IMR-90 (cell line): Measurements from ENCODE around the gene SYNPR. TPM values are rescaled to one million over a fixed set of nuclear protein-coding genes. Genes with fewer than 3 reads are reported as not detected.

ENCODE experiments used
- ATAC-seq: fragments of 200-7000 bp; cut with Tn5 transposase; 2 replicates; pipeline ENCODE4 v1.9.1; 2020; ENCODE audit warnings: low read depth, mild to moderate bottlenecking, moderate library complexity
- BruUV-seq: library from RNA; stranded (reverse); fragments of 400-500 nt; replicated peaks from 2 replicates; lab custom pipeline; 2021; lab: Mats Ljungman, UMichigan
- CTCF ChIA-PET: fragments of 300-600 bp; formaldehyde crosslinking; extraction: SDS; loops from one replicate; lab custom pipeline; 2021; ENCODE audit warnings: antibody characterized with exemption; lab: Yijun Ruan, JAX
- POLR2A ChIA-PET: fragments of 300-600 bp; sonication (Branson Sonifier 250); formaldehyde crosslinking; loops from one replicate; lab custom pipeline; 2022; ENCODE audit warnings: antibody characterized with exemption; ENCODE audit not compliant: unreplicated experiment; lab: Charles Lee
- DNase-seq: peaks from one replicate; pipeline ENCODE4 v3.0.0; 2013
- H2AFZ ChIP-seq: replicated peaks from 2 replicates; pipeline ENCODE3; 2013; ENCODE audit warnings: low read length, mild to moderate bottlenecking; ENCODE audit not compliant: poor library complexity
- H2AK5ac ChIP-seq: 2 replicates; pipeline ENCODE4 v1.6.1; 2013; ENCODE audit warnings: low read depth, low read length, inconsistent platforms
- H2AK9ac ChIP-seq: replicated peaks from 2 replicates; pipeline ENCODE3; 2013; ENCODE audit warnings: mild to moderate bottlenecking, low read depth, low read length, moderate library complexity; ENCODE audit not compliant: poor library complexity
- H2BK120ac ChIP-seq: 2 replicates; pipeline ENCODE4 v1.6.1; 2013; ENCODE audit warnings: low read depth, low read length, inconsistent platforms
- H2BK15ac ChIP-seq: 3 replicates; pipeline ENCODE4 v1.6.1; 2013; ENCODE audit warnings: low read depth, low read length, inconsistent platforms
- H2BK20ac ChIP-seq: 2 replicates; pipeline ENCODE4 v1.6.1; 2013; ENCODE audit warnings: low read depth, mild to moderate bottlenecking, inconsistent platforms, low read length, moderate library complexity
- H2BK5ac ChIP-seq: 2 replicates; pipeline ENCODE4 v1.6.1; 2013; ENCODE audit warnings: mild to moderate bottlenecking, low read depth, low read length, inconsistent platforms; ENCODE audit not compliant: poor library complexity, severe bottlenecking
- H3K14ac ChIP-seq: replicated peaks from 2 replicates; pipeline ENCODE4 v1.6.1; 2013; ENCODE audit warnings: low read depth, low read length, inconsistent platforms
- H3K18ac ChIP-seq: 2 replicates; pipeline ENCODE4 v1.6.1; 2013; ENCODE audit warnings: low read depth, low read length, control low read depth
- H3K23ac ChIP-seq: 2 replicates; pipeline ENCODE4 v1.6.1; 2013; ENCODE audit warnings: low read depth, low read length, inconsistent platforms
- H3K27ac ChIP-seq: 2 replicates; pipeline ENCODE4 v1.5.1; 2013; ENCODE audit warnings: mild to moderate bottlenecking, control low read depth, low read length; ENCODE audit not compliant: insufficient read depth
- H3K27me3 ChIP-seq: 2 replicates; pipeline ENCODE4 v1.6.1; 2013; ENCODE audit warnings: low read length; ENCODE audit not compliant: control insufficient read depth, insufficient read depth
- H3K36me3 ChIP-seq: 2 replicates; pipeline ENCODE4 v1.6.1; 2013; ENCODE audit warnings: low read length, mixed read lengths; ENCODE audit not compliant: control insufficient read depth, insufficient read depth
- H3K4ac ChIP-seq: 2 replicates; pipeline ENCODE4 v1.6.1; 2013; ENCODE audit warnings: low read depth, low read length, inconsistent platforms
- H3K4me1 ChIP-seq: 2 replicates; pipeline ENCODE4 v1.6.1; 2013; ENCODE audit warnings: low read length, mixed read lengths; ENCODE audit not compliant: control insufficient read depth, insufficient read depth
- H3K4me2 ChIP-seq: 2 replicates; pipeline ENCODE4 v1.6.1; 2013; ENCODE audit warnings: low read depth, mild to moderate bottlenecking, control low read depth, low read length, moderate library complexity
- H3K4me3 ChIP-seq: 2 replicates; pipeline ENCODE4 v1.5.1; 2013; ENCODE audit warnings: low read depth, mild to moderate bottlenecking, control low read depth, low read length, moderate library complexity; ENCODE audit not compliant: insufficient read depth
- H3K56ac ChIP-seq: 2 replicates; pipeline ENCODE4 v1.6.1; 2013; ENCODE audit warnings: low read length, inconsistent platforms; ENCODE audit not compliant: insufficient read depth; ENCODE audit errors: extremely low read depth
- H3K79me1 ChIP-seq, 2 experiments: 2 replicates each; pipeline ENCODE4 v1.6.1; 2013; ENCODE audit warnings: low read length in 2 of 2, inconsistent platforms in 1 of 2, low read depth in 1 of 2
- H3K9ac ChIP-seq: 2 replicates; pipeline ENCODE4 v1.6.1; 2013; ENCODE audit warnings: low read depth, low read length, control low read depth
- H3K9me1 ChIP-seq: 2 replicates; pipeline ENCODE4 v1.6.1; 2013; ENCODE audit warnings: low read length, inconsistent platforms; ENCODE audit not compliant: insufficient read depth
- H3K9me3 ChIP-seq: 2 replicates; pipeline ENCODE4 v1.6.1; 2013; ENCODE audit warnings: low read length; ENCODE audit not compliant: control insufficient read depth, insufficient read depth
- H4K20me1 ChIP-seq: 2 replicates; pipeline ENCODE4 v1.6.1; 2013; ENCODE audit warnings: low read length, inconsistent platforms; ENCODE audit not compliant: insufficient read depth
- H4K5ac ChIP-seq: 2 replicates; pipeline ENCODE4 v1.6.1; 2013; ENCODE audit warnings: mild to moderate bottlenecking, low read depth, low read length, control low read depth
- H4K8ac ChIP-seq, 2 experiments: 2 replicates each; pipeline ENCODE4 v1.6.1; 2013; ENCODE audit warnings: low read depth in 2 of 2, low read length in 2 of 2, control low read depth in 1 of 2, inconsistent platforms in 1 of 2
- H4K91ac ChIP-seq: 2 replicates; pipeline ENCODE4 v1.6.1; 2013; ENCODE audit warnings: low read depth, low read length, inconsistent platforms; ENCODE audit not compliant: insufficient read depth
- MAZ ChIP-seq: IDR thresholded peaks from 2 replicates; pipeline ENCODE4 v1.6.1; 2012; ENCODE audit warnings: low read depth, mild to moderate bottlenecking, low read length, improper control_type of control experiment, moderate library complexity, borderline replicate concordance
- RAD21 ChIP-seq: IDR thresholded peaks from 2 replicates; pipeline ENCODE4 v1.6.1; 2012; ENCODE audit warnings: low read length, improper control_type of control experiment
- SMC3 ChIP-seq: fragments of 150-350 bp; IDR thresholded peaks from 2 replicates; pipeline ENCODE4 v1.6.1; 2016; ENCODE audit warnings: low read depth, mild to moderate bottlenecking, antibody characterized with exemption, low read length, moderate library complexity
- dilution Hi-C: fragments of 300-500 bp; cut with HindIII; formaldehyde crosslinking; loops from one replicate; pipeline ENCODE4 v1.14.3; 2018; ENCODE audit warnings: low sequenced_read_pairs; ENCODE audit not compliant: unreplicated experiment
- in situ Hi-C: fragments of 300-500 bp; cut with MboI; formaldehyde crosslinking; loops from 3 replicates; pipeline ENCODE4 v1.14.3; 2019; ENCODE audit warnings: low sequenced_read_pairs, inconsistent platforms, mixed read lengths
- intact Hi-C: fragments of 100-400 bp; cut with micrococcal nuclease; formaldehyde crosslinking; loops from 2 replicates; pipeline ENCODE4 v1.10.0; 2022
- polyA plus RNA-seq, 3 experiments: library from polyadenylated mRNA; depleted of rRNA; stranded (reverse); fragments of >200 nt; gene quantifications; 2 replicates each; pipeline ENCODE4 v1.2.3, GENCODE V29; 2012; ENCODE audit warnings: low replicate concordance in 1 of 3
- total RNA-seq: library from RNA; depleted of rRNA; stranded (reverse); fragments of >200 nt; gene quantifications from 2 replicates; pipeline ENCODE4 v1.2.3, GENCODE V29; 2012

The SYNPR gene
- total and polyA plus RNA-seq, 2 of the 4 experiments (the other 2 are of a cell fraction), result not detected

DNA sequence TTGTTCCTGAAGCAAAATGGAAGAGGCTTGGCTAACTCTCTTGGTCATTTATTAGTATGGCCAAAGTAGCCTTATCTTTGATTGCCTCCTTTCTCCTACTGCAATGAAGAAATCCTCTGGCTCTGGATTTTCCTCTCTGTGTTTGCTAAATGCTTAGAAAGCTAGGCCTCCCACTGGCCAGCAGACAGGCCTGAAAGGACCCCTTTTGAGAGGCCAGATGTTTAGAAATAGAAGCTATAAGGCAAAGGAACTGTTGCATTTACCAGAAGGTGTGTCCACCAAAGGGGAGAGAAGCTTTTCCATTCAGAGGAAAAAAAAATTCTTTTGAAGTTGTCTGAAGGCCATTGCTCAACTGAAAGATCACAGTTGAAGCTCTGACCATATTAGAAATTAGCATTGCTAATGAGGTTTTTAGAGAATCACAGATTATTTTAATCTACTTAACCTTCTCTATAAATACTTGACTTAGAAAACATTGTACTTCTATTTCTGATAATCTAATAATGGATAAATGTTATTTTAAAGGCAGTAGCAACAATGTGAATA lies 160.8 kb downstream of the SYNPR start:
- no peak for ATAC-seq
- Histone ChIP-seq H3K4me3 (no peak overlapping the region), H2AK9ac (no peak overlapping the region), H4K5ac (no peak overlapping the region), H2AK5ac (no peak overlapping the region), H2BK20ac (no peak overlapping the region), H2BK120ac (no peak overlapping the region), H3K9ac (no peak overlapping the region), H3K9me3 (no peaks in the 10 kb centered on the region), H3K27ac (no peak overlapping the region), H3K9me1 (no peaks in the 10 kb centered on the region), H2BK15ac (no peak overlapping the region), H4K91ac (no peak overlapping the region), H3K4me1 (no peaks in the 10 kb centered on the region), H4K8ac (no peak overlapping the region), H3K27me3 (no peaks in the 10 kb centered on the region), H3K56ac (no peak overlapping the region), H2BK5ac (no peak overlapping the region), H2AFZ (no peak overlapping the region), H3K4me2 (no peak overlapping the region), H3K18ac (no peak overlapping the region), H4K20me1 (no peaks in the 10 kb centered on the region), H3K23ac (no peak overlapping the region), H3K36me3 (no peaks in the 10 kb centered on the region), H3K14ac (no peak overlapping the region), H3K4ac (no peak overlapping the region), H3K79me1 (no peaks in the 10 kb centered on the region)
- intact Hi-C loops, result no loop called here
- in situ Hi-C loops, result no loop called here
- dilution Hi-C loops, result no loop called here
- DNase-seq, result no peak
- TF ChIP-seq MAZ (no peak), RAD21 (no peak), SMC3 (no peak)
- no TSS peak for BruUV-seq
- POLR2A ChIA-PET, result no interaction called here
- CTCF ChIA-PET, result no interaction called here
